Measurements from ENCODE around the gene KIAA1958. TPM values are rescaled to one million over a fixed set of nuclear protein-coding genes. Genes with fewer than 3 reads are reported as not detected.
A peak's percentile ranks its signal among the peaks of the same experiment; 100 is the strongest.
"Not testable (repeated sequence)": the region's sequence is repeated elsewhere in the genome, so short reads cannot be mapped to it uniquely, and the experiment has no call there.

Gene KIAA1958
- total and polyA plus RNA-seq, 2 of the 8 experiments (the other 6 are each of a cell fraction or from before 2014, with no cell fraction given) = 11.4 to 43.8 TPM

DNA sequence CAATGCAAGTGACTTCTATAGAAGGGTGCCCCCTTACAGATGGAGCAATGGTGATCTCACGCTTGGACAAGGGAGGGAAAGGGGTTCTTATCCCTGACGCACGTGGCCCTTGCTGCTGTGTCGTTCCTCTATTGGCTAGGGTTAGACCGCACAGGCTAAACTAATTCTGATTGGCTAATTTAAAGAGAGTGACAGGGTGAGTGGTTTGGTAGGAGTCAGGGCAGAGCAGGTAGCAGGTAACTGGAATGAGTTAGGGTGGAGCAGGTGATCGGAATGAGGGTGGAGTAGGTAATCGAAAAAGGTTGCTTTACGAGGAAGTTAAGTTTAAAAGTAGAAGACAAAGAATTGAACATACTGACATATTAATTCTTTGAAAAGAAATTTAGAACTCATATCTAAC lies 105.2 kb downstream of the KIAA1958 start:
- H3K23me2 ChIP-seq (ENCODE audit: low read depth, low read length); H3K4ac ChIP-seq (replicated peaks; ENCODE audit: insufficient read length, low read depth, low read length); H3K14ac ChIP-seq (ENCODE audit: insufficient read length); H4K8ac ChIP-seq (ENCODE audit: extremely low read depth, insufficient read depth, low read length); H4K91ac ChIP-seq (replicated peaks; ENCODE audit: insufficient read length, low read length); H3K4me3 ChIP-seq (ENCODE audit: extremely low read depth in 1 of 4, insufficient read depth in 2 of 4, low read depth in 3 of 4, low read length in 4 of 4); H3K27ac ChIP-seq (ENCODE audit: low read depth, low read length); H3K9me3 ChIP-seq (ENCODE audit: insufficient read depth in 2 of 2, low read depth in 1 of 2, low read length in 1 of 2); H3K56ac ChIP-seq (replicated peaks; ENCODE audit: insufficient read length, low read depth, low read length); H2AFZ ChIP-seq (ENCODE audit: low read length); H4K5ac ChIP-seq (ENCODE audit: insufficient read length, low read depth, low read length); H3K18ac ChIP-seq (ENCODE audit: extremely low read depth, low read length); FAIRE-seq; H3K36me3 ChIP-seq (ENCODE audit: control insufficient read depth in 2 of 4, insufficient read depth in 4 of 4, low read length in 3 of 4); H2BK5ac ChIP-seq (ENCODE audit: low read depth, low read length); H2BK12ac ChIP-seq (ENCODE audit: low read depth, low read length); H3K9ac ChIP-seq (replicated peaks in 1 of 4; ENCODE audit: extremely low read depth in 1 of 4, low read depth in 3 of 4, low read length in 3 of 4); H2AK5ac ChIP-seq (ENCODE audit: low read depth, low read length); H3K23ac ChIP-seq (ENCODE audit: insufficient read length); H2BK120ac ChIP-seq (replicated peaks; ENCODE audit: low read depth, low read length); H3K27me3 ChIP-seq (replicated peaks in 1 of 4; ENCODE audit: control insufficient read depth in 3 of 4, extremely low read depth in 1 of 4, insufficient read depth in 3 of 4, low read length in 3 of 4); H2BK15ac ChIP-seq (ENCODE audit: low read length); H3K4me2 ChIP-seq (ENCODE audit: insufficient read depth in 1 of 2, low read depth in 2 of 2, low read length in 2 of 2); DNase-seq (ENCODE audit: low read depth in 1 of 2, low spot score in 2 of 2); H4K20me1 ChIP-seq (replicated peaks in 1 of 2; ENCODE audit: control insufficient read depth in 1 of 2, insufficient read depth in 2 of 2, low read length in 2 of 2); POLR2A ChIA-PET (ENCODE audit: partially characterized antibody); H3K79me1 ChIP-seq (ENCODE audit: low read depth, low read length); H2BK20ac ChIP-seq (ENCODE audit: low read length): not testable (repeated sequence)
- Histone ChIP-seq H3K4me1 (replicated peaks in 1 of 4; ENCODE audit: control insufficient read depth in 3 of 4, insufficient read depth in 4 of 4, low read length in 3 of 4) (peaks cover 0 to 10% (median 5%) of the 10 kb centered on the region in 4 experiments; a peak in 4 of 7 replicates), H3K79me2 (ENCODE audit: control insufficient read depth in 1 of 2, insufficient read depth in 2 of 2, low read length in 2 of 2) (peaks cover 0 to 53% of the 10 kb centered on the region in 2 experiments; a peak in 2 of 4 replicates)
- 0 out of 2 replicates have a peak, but pooled peaks have one; percentile 30 for TF ChIP-seq E2F6 (IDR thresholded peaks at IDR 0.05)
- CTCF ChIA-PET (ENCODE audit: partially characterized antibody) = interaction anchor here (0.8 to 1.5 kb wide), 3 partner anchors 26 to 66 kb away, joined by 3 to 4 read pairs (median 3); no protein-coding TSS in a partner anchor
- WGBS, 2 experiments (ENCODE audit: extremely low coverage in 1 of 2, insufficient coverage in 1 of 2, insufficient read length in 1 of 2, insufficient replicate concordance in 2 of 2, low coverage in 1 of 2, low lambda C conversion rate in 2 of 2, missing lambda C conversion rate in 1 of 2) = 88% methylated on average over 8 of the region's 8 CpGs; no CpG with 5 or more reads in 1 of the 2 experiments

Data from H1 (cell line).